Measurements from ENCODE around the gene OLFM3. TPM values are rescaled to one million over a fixed set of nuclear protein-coding genes. Genes with fewer than 3 reads are reported as not detected.

Gene OLFM3
- total RNA-seq, 1 donor = not detected

Small RNAs within 50 kb of the gene (small RNA-seq; reads per million reads assigned to genes)
- not detected for gene RNU6-352P

Measured in fibroblast of the aortic adventitia (primary cell).